ENCODE data around the gene NUP85.

- TF ChIP-seq YY1 (IDR thresholded peaks at IDR 0.05; ENCODE audit: insufficient read depth, insufficient read length) (no peak), ZNF274 (IDR thresholded peaks at IDR 0.05; ENCODE audit: low read depth, low read length) (no peak)
These were observed 36.0 kb downstream of the NUP85 start for GRCh38 chr17:75241502-75241901.
